Neuronal stem cell (in vitro differentiated cells): Measurements from ENCODE around the gene ANG.

Experiments
- DNase-seq: peaks from one replicate; pipeline ENCODE4 v3.0.0-alpha.2; 2013; ENCODE audit warnings: low spot score
- H2AFZ ChIP-seq: one replicate; pipeline ENCODE4 v1.6.1; 2013; ENCODE audit warnings: mild to moderate bottlenecking, low read length, inconsistent platforms
- H2AK5ac ChIP-seq: 2 replicates; pipeline ENCODE4 v1.6.1; 2013; ENCODE audit warnings: low read depth, mild to moderate bottlenecking, inconsistent platforms, low read length, moderate library complexity, mixed read lengths
- H2BK120ac ChIP-seq: 2 replicates; pipeline ENCODE4 v1.6.1; 2013; ENCODE audit warnings: low read depth, mild to moderate bottlenecking, inconsistent platforms, low read length, moderate library complexity, mixed read lengths
- H2BK12ac ChIP-seq: one replicate; pipeline ENCODE4 v1.6.1; 2013; ENCODE audit warnings: low read length, inconsistent platforms
- H2BK15ac ChIP-seq: 2 replicates; pipeline ENCODE4 v1.6.1; 2013; ENCODE audit warnings: mild to moderate bottlenecking, low read length, inconsistent platforms, mixed read lengths
- H2BK5ac ChIP-seq: one replicate; pipeline ENCODE4 v1.6.1; 2013; ENCODE audit warnings: inconsistent platforms, mild to moderate bottlenecking, low read length, moderate library complexity
- H3K14ac ChIP-seq: one replicate; pipeline ENCODE4 v1.6.1; 2013; ENCODE audit warnings: low read length, inconsistent platforms
- H3K18ac ChIP-seq: 2 replicates; pipeline ENCODE4 v1.6.1; 2013; ENCODE audit warnings: low read length, inconsistent platforms
- H3K23ac ChIP-seq: 2 replicates; pipeline ENCODE4 v1.6.1; 2013; ENCODE audit warnings: low read depth, mild to moderate bottlenecking, mixed read lengths, low read length, inconsistent platforms; ENCODE audit not compliant: poor library complexity
- H3K27ac ChIP-seq: replicated peaks from 3 replicates; pipeline ENCODE4 v1.5.1; 2013; ENCODE audit warnings: low read length, inconsistent platforms
- H3K27me3 ChIP-seq, 3 experiments: 2 replicates each; pipeline ENCODE4 v1.6.1; 2013; ENCODE audit warnings: low read length in 3 of 3, mild to moderate bottlenecking in 2 of 3, inconsistent platforms in 1 of 3, low read depth in 1 of 3, mixed read lengths in 1 of 3, moderate library complexity in 1 of 3; ENCODE audit not compliant: control insufficient read depth in 3 of 3, insufficient read depth in 3 of 3
- H3K36me3 ChIP-seq, 2 donors: replicated peaks in 1 of 2; 2 replicates each; pipeline ENCODE4 v1.6.1; 2013; ENCODE audit warnings: low read length in 2 of 2; ENCODE audit not compliant: control insufficient read depth in 2 of 2, insufficient read depth in 2 of 2
- H3K4ac ChIP-seq: 2 replicates; pipeline ENCODE4 v1.6.1; 2013; ENCODE audit warnings: inconsistent platforms, mild to moderate bottlenecking, low read length, moderate library complexity
- H3K4me1 ChIP-seq, 2 donors: 1 replicate in 1 of 2; 2 replicates in 1 of 2; pipeline ENCODE4 v1.6.1; 2013; ENCODE audit warnings: low read length in 2 of 2, low read depth in 1 of 2; ENCODE audit not compliant: control insufficient read depth in 2 of 2, insufficient read depth in 1 of 2
- H3K4me2 ChIP-seq: one replicate; pipeline ENCODE4 v1.6.1; 2013; ENCODE audit warnings: mild to moderate bottlenecking, low read length, inconsistent platforms; ENCODE audit not compliant: insufficient read depth, poor library complexity, severe bottlenecking
- H3K4me3 ChIP-seq, 2 donors: 2 replicates each; pipeline ENCODE4 v1.5.1; 2013; ENCODE audit warnings: low read length in 2 of 2, mild to moderate bottlenecking in 2 of 2, inconsistent platforms in 1 of 2, moderate library complexity in 1 of 2
- H3K79me1 ChIP-seq: one replicate; pipeline ENCODE4 v1.6.1; 2013; ENCODE audit warnings: low read depth, mild to moderate bottlenecking, inconsistent platforms, low read length, moderate library complexity
- H3K9ac ChIP-seq: one replicate; pipeline ENCODE4 v1.6.1; 2013; ENCODE audit warnings: mild to moderate bottlenecking, low read depth, low read length, inconsistent platforms; ENCODE audit not compliant: poor library complexity
- H3K9me3 ChIP-seq, 2 donors: replicated peaks in 1 of 2; 2 replicates each; pipeline versions ENCODE3 to v1.6.1; 2013; ENCODE audit warnings: low read length in 2 of 2, mild to moderate bottlenecking in 2 of 2, inconsistent platforms in 1 of 2, low read depth in 1 of 2, mixed read lengths in 1 of 2, moderate library complexity in 1 of 2; ENCODE audit not compliant: control insufficient read depth in 2 of 2, insufficient read depth in 1 of 2
- H4K8ac ChIP-seq: one replicate; pipeline ENCODE4 v1.6.1; 2013; ENCODE audit warnings: low read depth, mild to moderate bottlenecking, inconsistent platforms, low read length, moderate library complexity
- H4K91ac ChIP-seq: one replicate; pipeline ENCODE4 v1.6.1; 2013; ENCODE audit warnings: low read length, low read depth, mild to moderate bottlenecking, inconsistent platforms; ENCODE audit not compliant: poor library complexity
- WGBS, 2 donors: extraction: QIAGEN DNeasy Blood & Tissue Kit; methylation state at CpG; one replicate each; pipeline ENCODE4 v1.1.7; 2013; ENCODE audit warnings: missing lambda C conversion rate in 2 of 2, mixed read lengths in 1 of 2; ENCODE audit not compliant: insufficient read length in 2 of 2, insufficient replicate concordance in 1 of 2; ENCODE audit errors: extremely low coverage in 2 of 2; 5-methylcytosine and 5-hydroxymethylcytosine counted together

Gene ANG

GRCh38 chr14:20686386-20687143 is 2.0 kb upstream of the ANG start:
- no peaks in the 10 kb centered on the region for H3K36me3 ChIP-seq
- no peak overlapping the region for H3K18ac ChIP-seq
- H3K27me3 ChIP-seq, result peaks cover 0 to 3% (median 0%) of the 10 kb centered on the region in 3 experiments
- no peak overlapping the region for H2BK12ac ChIP-seq
- no peak overlapping the region for H2AK5ac ChIP-seq
- WGBS, 2 donors, result no CpG with 5 or more reads among the region's 7 CpGs
- no peak overlapping the region for H4K91ac ChIP-seq
- no peak overlapping the region for H3K9ac ChIP-seq
- H3K4me2 ChIP-seq, result no peak overlapping the region
- no peak overlapping the region for H4K8ac ChIP-seq
- H3K4ac ChIP-seq, result no peak overlapping the region
- no peak overlapping the region for H3K27ac ChIP-seq
- H3K23ac ChIP-seq, result no peak overlapping the region
- no peaks in the 10 kb centered on the region for H3K9me3 ChIP-seq
- H2BK15ac ChIP-seq, result no peak overlapping the region
- no peak overlapping the region for H2AFZ ChIP-seq
- H2BK120ac ChIP-seq, result no peak overlapping the region
- no peak for DNase-seq
- H3K4me1 ChIP-seq, result peaks cover 0 to 2% of the 10 kb centered on the region in 2 donors
- H3K79me1 ChIP-seq, result no peaks in the 10 kb centered on the region
- no peak overlapping the region for H3K4me3 ChIP-seq
- no peak overlapping the region for H3K14ac ChIP-seq
- no peak overlapping the region for H2BK5ac ChIP-seq

GRCh38 chr14:20687362-20688166 is 1.0 kb upstream of the ANG start:
- Histone ChIP-seq H3K27me3 (peaks cover 0 to 3% (median 0%) of the 10 kb centered on the region in 3 experiments), H3K4me3 (no peak overlapping the region), H3K9ac (no peak overlapping the region), H4K91ac (no peak overlapping the region), H3K23ac (no peak overlapping the region), H2BK120ac (no peak overlapping the region), H2BK12ac (no peak overlapping the region), H2AK5ac (no peak overlapping the region), H3K27ac (no peak overlapping the region), H3K14ac (no peak overlapping the region), H3K4me1 (peaks cover 0 to 2% of the 10 kb centered on the region in 2 donors), H3K4ac (no peak overlapping the region), H2BK5ac (no peak overlapping the region), H3K18ac (no peak overlapping the region), H3K36me3 (no peaks in the 10 kb centered on the region), H2BK15ac (no peak overlapping the region), H4K8ac (no peak overlapping the region), H3K79me1 (no peaks in the 10 kb centered on the region), H3K4me2 (no peak overlapping the region), H3K9me3 (no peaks in the 10 kb centered on the region), H2AFZ (no peak overlapping the region)
- no CpG with 5 or more reads among the region's 5 CpGs for WGBS, 2 donors
- DNase-seq, result no peak

- no peak overlapping the region for H4K91ac ChIP-seq
- no peaks in the 10 kb centered on the region for H3K79me1 ChIP-seq
- peak; percentile 57 for DNase-seq
- no peak overlapping the region for H2BK12ac ChIP-seq
- no peak overlapping the region for H2AK5ac ChIP-seq
- H3K23ac ChIP-seq, result no peak overlapping the region
- H3K9me3 ChIP-seq, result no peaks in the 10 kb centered on the region
- no CpG with 5 or more reads among the region's 9 CpGs for WGBS, 2 donors
- H3K4ac ChIP-seq, result no peak overlapping the region
- no peak overlapping the region for H3K4me2 ChIP-seq
- no peak overlapping the region for H3K4me3 ChIP-seq
- H3K36me3 ChIP-seq, result no peaks in the 10 kb centered on the region
- H2AFZ ChIP-seq, result peak overlapping the region; percentile 17
- H2BK5ac ChIP-seq, result no peak overlapping the region
- no peaks in the 10 kb centered on the region for H3K4me1 ChIP-seq
- no peaks in the 10 kb centered on the region for H3K27me3 ChIP-seq
- no peak overlapping the region for H3K18ac ChIP-seq
- H2BK15ac ChIP-seq, result no peak overlapping the region
- H3K14ac ChIP-seq, result no peak overlapping the region
- H3K9ac ChIP-seq, result no peak overlapping the region
- H4K8ac ChIP-seq, result no peak overlapping the region
- no peak overlapping the region for H2BK120ac ChIP-seq
- no peak overlapping the region for H3K27ac ChIP-seq
These were observed 2.5 kb downstream of the ANG start for GRCh38 chr14:20690848-20691640.
